Stimulated activated CD8-positive, alpha-beta memory T cell treated with anti-CD3 and anti-CD28 coated beads, Interleukin-12 subunit alpha, Interleukin-12 subunit beta, amount 100 ng/mL, for 4 hours (primary cell): Measurements from ENCODE around the gene MYLK.

Experiments used
- DNase-seq: peaks from one replicate; pipeline ENCODE4 v3.0.0-alpha.2; 2020; ENCODE audit warnings: low read depth

Gene MYLK

GRCh38 chr3:123668906-123669305 is 215.2 kb downstream of the MYLK start:
- DNase-seq: no peak

GRCh38 chr3:123667784-123668183 is 216.3 kb downstream of the MYLK start:
- DNase-seq: no peak

- no peak for DNase-seq
Observed at GRCh38 chr3:123664753-123665152, 219.4 kb downstream of the MYLK start.

GRCh38 chr3:123663977-123664376 is 220.2 kb downstream of the MYLK start:
- no peak for DNase-seq

- DNase-seq: no peak
Observed at GRCh38 chr3:123661973-123662372, 222.2 kb downstream of the MYLK start.

- no peak for DNase-seq
Observed at GRCh38 chr3:123660900-123661299, 223.2 kb downstream of the MYLK start.

- DNase-seq: no peak
Observed at GRCh38 chr3:123660141-123660675, 223.9 kb downstream of the MYLK start.

GRCh38 chr3:123658852-123659206 is 225.3 kb downstream of the MYLK start:
- no peak for DNase-seq

- no peak for DNase-seq
Observed at GRCh38 chr3:123658118-123658851, 225.8 kb downstream of the MYLK start.

GRCh38 chr3:123657568-123657967 is 226.6 kb downstream of the MYLK start:
- no peak for DNase-seq

- no peak for DNase-seq
Observed at GRCh38 chr3:123657111-123657510, 227.0 kb downstream of the MYLK start.

- DNase-seq: no peak
Observed at GRCh38 chr3:123656691-123657090, 227.4 kb downstream of the MYLK start.

GRCh38 chr3:123656274-123656673 is 227.9 kb downstream of the MYLK start:
- DNase-seq: no peak

GRCh38 chr3:123655400-123655799 is 228.7 kb downstream of the MYLK start:
- DNase-seq: no peak

- no peak for DNase-seq
Observed at GRCh38 chr3:123653221-123653682, 230.9 kb downstream of the MYLK start.

GRCh38 chr3:123652342-123652984 is 231.7 kb downstream of the MYLK start:
- no peak for DNase-seq

- no peak for DNase-seq
Observed at GRCh38 chr3:123651449-123652341, 232.4 kb downstream of the MYLK start.

GRCh38 chr3:123650101-123650500 is 234.0 kb downstream of the MYLK start:
- no peak for DNase-seq

GRCh38 chr3:123648696-123649405 is 235.3 kb downstream of the MYLK start:
- DNase-seq: no peak

- no peak for DNase-seq
Observed at GRCh38 chr3:123644358-123644757, 239.8 kb downstream of the MYLK start.

- DNase-seq: no peak
Observed at GRCh38 chr3:123642957-123643330, 241.2 kb downstream of the MYLK start.
